ENCODE measurements around the gene CBX4. TPM values are rescaled to one million over a fixed set of nuclear protein-coding genes. Genes with fewer than 3 reads are reported as not detected.

Gene CBX4
- total and polyA plus RNA-seq, 2 experiments from 2014 or later = 1.4 to 4.6 TPM

DNA sequence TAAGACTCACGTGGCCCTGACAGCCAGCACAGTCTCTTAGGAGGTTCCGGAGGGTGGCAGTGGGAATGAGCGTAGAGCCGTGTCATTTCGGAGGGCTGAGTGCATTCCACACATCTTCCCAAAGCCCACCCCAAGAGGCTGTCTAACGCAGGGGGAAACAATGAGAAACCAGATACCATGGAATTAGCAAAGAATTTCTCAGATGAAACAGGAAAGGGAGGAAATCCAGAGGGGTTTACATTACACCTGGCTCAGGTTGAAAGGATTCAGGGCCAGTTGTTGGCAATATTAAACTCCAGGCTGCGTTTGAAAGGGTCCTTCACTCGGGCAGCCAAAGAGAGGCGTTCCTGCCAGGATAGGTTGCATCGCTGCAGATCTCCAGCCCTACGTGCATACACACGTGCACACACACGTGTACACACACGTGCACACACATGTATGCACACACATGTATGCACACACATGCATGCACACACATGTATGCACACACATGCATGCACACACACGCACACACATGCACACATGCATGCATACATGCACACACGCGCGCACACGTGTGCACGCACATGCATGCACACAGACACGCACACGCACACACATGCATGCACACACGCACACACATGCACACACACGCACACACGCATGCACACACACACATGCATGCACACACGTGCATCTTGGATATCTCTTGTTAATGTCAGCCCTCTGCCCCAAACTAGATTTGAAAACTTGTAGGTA, 12.2 kb downstream of the CBX4 start (continued):
- TF ChIP-seq, protein P1, sequence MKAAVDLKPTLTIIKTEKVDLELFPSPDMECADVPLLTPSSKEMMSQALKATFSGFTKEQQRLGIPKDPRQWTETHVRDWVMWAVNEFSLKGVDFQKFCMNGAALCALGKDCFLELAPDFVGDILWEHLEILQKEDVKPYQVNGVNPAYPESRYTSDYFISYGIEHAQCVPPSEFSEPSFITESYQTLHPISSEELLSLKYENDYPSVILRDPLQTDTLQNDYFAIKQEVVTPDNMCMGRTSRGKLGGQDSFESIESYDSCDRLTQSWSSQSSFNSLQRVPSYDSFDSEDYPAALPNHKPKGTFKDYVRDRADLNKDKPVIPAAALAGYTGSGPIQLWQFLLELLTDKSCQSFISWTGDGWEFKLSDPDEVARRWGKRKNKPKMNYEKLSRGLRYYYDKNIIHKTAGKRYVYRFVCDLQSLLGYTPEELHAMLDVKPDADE (IDR thresholded peaks at IDR 0.05) = no peak
- TF ChIP-seq, protein P2, sequence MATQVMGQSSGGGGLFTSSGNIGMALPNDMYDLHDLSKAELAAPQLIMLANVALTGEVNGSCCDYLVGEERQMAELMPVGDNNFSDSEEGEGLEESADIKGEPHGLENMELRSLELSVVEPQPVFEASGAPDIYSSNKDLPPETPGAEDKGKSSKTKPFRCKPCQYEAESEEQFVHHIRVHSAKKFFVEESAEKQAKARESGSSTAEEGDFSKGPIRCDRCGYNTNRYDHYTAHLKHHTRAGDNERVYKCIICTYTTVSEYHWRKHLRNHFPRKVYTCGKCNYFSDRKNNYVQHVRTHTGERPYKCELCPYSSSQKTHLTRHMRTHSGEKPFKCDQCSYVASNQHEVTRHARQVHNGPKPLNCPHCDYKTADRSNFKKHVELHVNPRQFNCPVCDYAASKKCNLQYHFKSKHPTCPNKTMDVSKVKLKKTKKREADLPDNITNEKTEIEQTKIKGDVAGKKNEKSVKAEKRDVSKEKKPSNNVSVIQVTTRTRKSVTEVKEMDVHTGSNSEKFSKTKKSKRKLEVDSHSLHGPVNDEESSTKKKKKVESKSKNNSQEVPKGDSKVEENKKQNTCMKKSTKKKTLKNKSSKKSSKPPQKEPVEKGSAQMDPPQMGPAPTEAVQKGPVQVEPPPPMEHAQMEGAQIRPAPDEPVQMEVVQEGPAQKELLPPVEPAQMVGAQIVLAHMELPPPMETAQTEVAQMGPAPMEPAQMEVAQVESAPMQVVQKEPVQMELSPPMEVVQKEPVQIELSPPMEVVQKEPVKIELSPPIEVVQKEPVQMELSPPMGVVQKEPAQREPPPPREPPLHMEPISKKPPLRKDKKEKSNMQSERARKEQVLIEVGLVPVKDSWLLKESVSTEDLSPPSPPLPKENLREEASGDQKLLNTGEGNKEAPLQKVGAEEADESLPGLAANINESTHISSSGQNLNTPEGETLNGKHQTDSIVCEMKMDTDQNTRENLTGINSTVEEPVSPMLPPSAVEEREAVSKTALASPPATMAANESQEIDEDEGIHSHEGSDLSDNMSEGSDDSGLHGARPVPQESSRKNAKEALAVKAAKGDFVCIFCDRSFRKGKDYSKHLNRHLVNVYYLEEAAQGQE (IDR thresholded peaks at IDR 0.05; ENCODE audit: unreplicated experiment) = no peak
- TF ChIP-seq ZNF331 (CRISPR knock-in tag; IDR thresholded peaks at IDR 0.05; ENCODE audit: low read depth) = no peak
- TF ChIP-seq POLR2AphosphoS5 (IDR thresholded peaks at IDR 0.05; ENCODE audit: low read depth) = no peak

DNA sequence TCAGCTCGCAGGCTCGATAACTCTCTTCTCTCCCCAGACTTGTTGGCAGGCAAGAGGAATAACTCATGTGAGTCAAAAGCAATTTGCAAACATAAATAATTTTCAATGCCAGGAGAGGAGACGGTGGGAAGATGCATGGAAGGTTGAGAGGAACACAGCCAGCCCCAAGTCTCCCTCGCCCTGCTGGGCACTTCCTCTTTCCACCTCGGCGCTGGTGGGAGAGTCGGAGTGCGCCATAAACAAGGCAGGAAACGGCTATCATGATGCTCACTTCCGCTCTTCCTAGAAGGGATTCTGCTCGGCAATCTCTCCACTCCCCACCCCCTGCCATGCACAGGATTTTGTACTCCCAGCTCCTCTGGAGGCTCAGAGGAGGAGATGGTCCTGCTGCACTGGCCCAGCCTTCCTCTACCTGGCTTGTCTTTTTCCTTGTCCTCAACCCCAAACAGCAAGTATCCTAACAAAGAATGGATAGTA, 13.0 kb downstream of the CBX4 start:
- Histone ChIP-seq H4K20me1 (replicated peaks; ENCODE audit: insufficient read depth) (no peaks in the 10 kb centered on the region), H2AFZ (no peak overlapping the region), H3K27ac (ENCODE audit: low read depth) (no peak overlapping the region), H3K27me3 (ENCODE audit: insufficient read depth) (peaks cover 91% of the 10 kb centered on the region), H3K9me2 (ENCODE audit: insufficient read depth) (no peaks in the 10 kb centered on the region), H3K4me1 (ENCODE audit: insufficient read depth) (peaks cover 19% of the 10 kb centered on the region; the same call in 1 of the 2 replicates), H3F3A (replicated peaks; ENCODE audit: low read depth) (0 out of 2 replicates have a peak, but pooled peaks cover 16% of the 10 kb centered on the region), H3K4me3 (no peak overlapping the region), H3K79me2 (replicated peaks; ENCODE audit: insufficient read depth) (no peaks in the 10 kb centered on the region), H3K4me2 (no peak overlapping the region), H3K36me3 (ENCODE audit: insufficient read depth) (no peaks in the 10 kb centered on the region)
- Mint-ChIP-seq H3K4me1 (peaks cover 20% of the 10 kb centered on the region), H3K27ac (no peak overlapping the region), H3K36me3 (ENCODE audit: low read depth) (peaks cover 4% of the 10 kb centered on the region; the same call in 1 of the 3 replicates), H3K4me3 (no peak overlapping the region), H3K9me3 (peaks cover 7% of the 10 kb centered on the region; the same call in 2 of the 3 replicates), H3K27me3 (ENCODE audit: insufficient read depth, low read depth, poor library complexity) (peaks cover 74% of the 10 kb centered on the region)
- TF ChIP-seq EZH2 (IDR thresholded peaks at IDR 0.05; ENCODE audit: low read depth, unreplicated experiment) = peak; percentile 9
- TF ChIP-seq NANOG (IDR thresholded peaks at IDR 0.05; ENCODE audit: borderline replicate concordance) = no peak
- ATAC-seq = no peak
- DNase-seq (ENCODE audit: low spot score) = no peak

DNA sequence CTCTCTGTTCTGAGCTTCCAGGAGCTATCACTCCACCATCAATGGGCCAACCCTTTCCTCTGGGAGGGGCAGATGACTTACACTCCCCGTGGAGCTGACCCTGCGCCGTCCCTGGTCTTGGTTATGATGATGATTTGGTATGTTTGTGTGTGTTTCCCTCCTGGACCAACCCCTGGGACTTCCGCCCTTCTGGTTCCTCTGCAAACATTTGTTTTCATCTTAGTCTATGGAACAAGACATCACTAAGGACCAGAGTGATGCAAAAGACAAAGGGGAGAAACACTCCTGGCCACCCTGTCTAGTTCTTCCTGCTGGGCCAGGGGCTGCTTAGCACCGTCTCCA, 13.7 kb downstream of the CBX4 start:
- peaks cover 7% of the 10 kb centered on the region; the same call in 2 of the 3 replicates for H3K9me3 Mint-ChIP-seq
- H3K4me1 Mint-ChIP-seq = peaks cover 17% of the 10 kb centered on the region

More for the DNA sequence above, 13.7 kb downstream of the CBX4 start:
- H3K4me3 Mint-ChIP-seq = no peak overlapping the region
- no peak for DNase-seq (ENCODE audit: low spot score)
- Histone ChIP-seq H3K27ac (ENCODE audit: low read depth) (no peak overlapping the region), H3K36me3 (ENCODE audit: insufficient read depth) (no peaks in the 10 kb centered on the region), H4K20me1 (replicated peaks; ENCODE audit: insufficient read depth) (no peaks in the 10 kb centered on the region), H3K27me3 (ENCODE audit: insufficient read depth) (peaks cover 91% of the 10 kb centered on the region), H3K4me3 (no peak overlapping the region), H2AFZ (no peak overlapping the region), H3F3A (replicated peaks; ENCODE audit: low read depth) (0 out of 2 replicates have a peak, but pooled peaks cover 16% of the 10 kb centered on the region), H3K9me2 (ENCODE audit: insufficient read depth) (no peaks in the 10 kb centered on the region), H3K4me1 (ENCODE audit: insufficient read depth) (peaks cover 12% of the 10 kb centered on the region; the same call in 1 of the 2 replicates), H3K79me2 (replicated peaks; ENCODE audit: insufficient read depth) (no peaks in the 10 kb centered on the region), H3K4me2 (no peak overlapping the region)
- TF ChIP-seq ZNF114 (CRISPR knock-in tag; IDR thresholded peaks at IDR 0.05) = no peak
- TF ChIP-seq, protein P1 (IDR thresholded peaks at IDR 0.05) = no peak
- TF ChIP-seq CREB1 (CRISPR knock-in tag; IDR thresholded peaks at IDR 0.05; ENCODE audit: low read depth) = no peak
- no peak for TF ChIP-seq ZNF331 (CRISPR knock-in tag; IDR thresholded peaks at IDR 0.05; ENCODE audit: low read depth)
- ATAC-seq = no peak
- H3K36me3 Mint-ChIP-seq (ENCODE audit: low read depth) = peaks cover 4% of the 10 kb centered on the region; the same call in 1 of the 3 replicates
- no peak overlapping the region for H3K27ac Mint-ChIP-seq
- peaks cover 74% of the 10 kb centered on the region for H3K27me3 Mint-ChIP-seq (ENCODE audit: insufficient read depth, low read depth, poor library complexity)

All from GM23338 (cell line).